ENCODE results near the gene SLC25A26.
A peak's percentile ranks its signal among the peaks of the same experiment; 100 is the strongest.

SLC25A26 gene

DNA sequence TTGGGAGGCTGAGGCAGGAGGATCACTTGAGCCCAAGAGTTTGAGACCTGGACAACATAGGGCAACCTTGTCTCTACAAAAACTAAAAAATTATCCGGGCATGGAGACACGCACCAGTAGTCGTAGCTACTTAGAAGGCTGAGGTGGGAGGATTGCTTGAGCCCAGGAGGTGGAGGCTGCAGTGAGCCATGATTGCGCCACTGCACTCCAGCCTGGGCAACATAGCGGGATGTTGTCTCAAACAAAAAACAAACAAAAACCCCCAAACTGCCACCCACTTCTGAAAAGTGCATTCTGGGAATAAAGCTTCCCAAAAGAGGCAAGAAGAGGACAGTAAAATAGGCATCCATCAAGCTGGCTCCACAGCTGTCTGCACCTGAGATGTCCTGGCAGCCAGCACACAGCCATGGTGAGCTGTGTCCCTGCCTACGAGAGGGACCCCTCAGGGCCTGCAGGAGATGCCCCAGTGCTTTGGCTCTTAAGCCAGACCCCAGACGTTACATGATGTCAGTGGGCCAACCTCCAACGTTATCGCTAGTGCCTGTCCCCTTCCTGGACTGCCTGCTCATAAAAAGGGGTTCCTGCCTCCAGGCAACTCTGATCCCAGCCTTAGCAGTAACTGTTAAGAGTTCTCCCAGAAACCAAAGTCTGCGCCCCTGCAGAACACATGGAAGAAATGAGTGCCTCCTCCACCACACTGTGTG, 178.9 kb downstream of the SLC25A26 start:
- no peak for DNase-seq

- DNase-seq = no peak
These were observed 179.8 kb downstream of the SLC25A26 start for GRCh38 chr3:66400411-66401156.

DNA sequence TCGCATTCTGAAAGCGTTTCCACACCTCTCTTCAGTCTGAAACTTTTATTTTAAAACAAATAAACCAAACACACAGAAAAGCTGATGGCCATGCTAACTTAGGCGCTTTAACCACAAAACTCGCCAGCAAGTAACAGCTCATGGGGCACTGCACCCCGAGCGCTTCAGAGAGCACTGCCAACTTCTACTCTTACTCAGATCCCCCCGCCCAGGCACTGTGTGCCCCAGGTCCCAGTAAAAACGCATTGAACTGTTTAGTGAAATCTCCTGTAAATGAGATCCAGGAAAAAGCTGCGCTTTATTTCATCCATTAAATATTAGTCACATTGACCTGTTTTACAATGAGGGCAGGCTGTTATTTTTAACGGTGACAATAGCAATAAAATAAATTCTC, 180.4 kb downstream of the SLC25A26 start:
- DNase-seq = no peak

- DNase-seq = no peak
These were observed 181.1 kb downstream of the SLC25A26 start for GRCh38 chr3:66401675-66402491.

DNA sequence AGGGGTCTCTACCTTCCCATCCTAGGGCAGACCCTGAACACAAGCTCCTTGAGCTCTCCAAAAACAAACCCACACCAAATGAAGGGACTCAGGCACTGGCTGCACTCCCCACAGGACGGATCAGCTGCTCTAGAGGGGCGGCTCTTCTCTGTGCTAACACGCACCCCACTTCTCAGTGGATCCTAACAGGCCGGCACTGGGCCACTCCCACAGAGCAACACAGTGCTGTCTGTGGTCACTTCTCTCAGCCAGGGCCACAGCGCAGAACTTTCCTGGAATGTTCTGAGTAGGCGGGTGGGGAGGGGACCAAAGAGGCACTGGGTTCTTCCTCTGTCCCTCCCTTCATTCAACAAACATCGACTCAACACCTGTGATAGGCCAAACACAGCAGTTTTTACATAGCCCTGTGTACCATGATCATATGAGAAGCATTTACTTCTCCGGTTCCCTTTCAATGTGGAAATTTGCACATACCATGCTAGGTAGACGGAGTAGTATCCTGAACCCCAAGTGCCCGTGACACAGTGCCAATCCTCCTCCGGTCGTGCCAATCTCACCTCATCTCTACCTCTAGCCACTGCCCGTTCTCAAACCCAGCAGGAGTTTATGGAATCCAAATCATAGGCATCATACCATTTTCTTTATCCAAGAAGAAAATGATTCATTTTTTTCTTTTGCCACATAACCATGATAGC, 181.9 kb downstream of the SLC25A26 start:
- no peak for DNase-seq

DNA sequence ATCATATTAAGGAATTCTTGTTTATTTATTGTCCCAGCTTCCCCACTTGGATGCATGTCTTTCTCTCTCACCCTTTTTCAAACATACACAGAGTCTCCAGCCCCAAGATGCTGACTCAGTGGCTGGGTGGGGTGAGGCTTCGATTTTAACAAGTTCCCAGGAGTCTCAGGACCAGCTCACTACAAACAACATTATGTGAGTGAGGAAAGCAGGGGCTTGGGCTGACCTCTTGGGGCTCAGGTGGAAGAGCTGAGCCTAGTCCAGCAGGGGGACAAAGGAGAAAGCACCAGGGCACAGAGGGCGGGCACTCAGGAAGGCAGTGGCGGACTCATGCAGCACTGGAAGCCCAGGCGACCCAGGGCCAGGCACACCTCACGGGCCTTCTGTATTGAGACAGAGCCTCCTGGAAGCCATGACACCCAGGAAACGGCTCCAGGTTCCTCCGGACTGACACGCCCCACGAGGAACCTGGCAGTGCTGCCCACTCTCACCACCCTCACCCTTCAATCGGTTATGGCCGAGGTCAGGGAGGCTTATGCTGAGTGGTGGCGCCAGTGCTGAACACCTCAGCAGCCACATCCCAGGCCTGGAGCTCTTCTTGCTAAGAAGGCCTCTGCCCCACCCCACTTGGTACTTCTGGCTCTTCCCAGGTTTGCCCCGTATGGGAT, 182.7 kb downstream of the SLC25A26 start:
- DNase-seq = no peak

- no peak for DNase-seq
These were observed 183.4 kb downstream of the SLC25A26 start for GRCh38 chr3:66404197-66404596.

DNA sequence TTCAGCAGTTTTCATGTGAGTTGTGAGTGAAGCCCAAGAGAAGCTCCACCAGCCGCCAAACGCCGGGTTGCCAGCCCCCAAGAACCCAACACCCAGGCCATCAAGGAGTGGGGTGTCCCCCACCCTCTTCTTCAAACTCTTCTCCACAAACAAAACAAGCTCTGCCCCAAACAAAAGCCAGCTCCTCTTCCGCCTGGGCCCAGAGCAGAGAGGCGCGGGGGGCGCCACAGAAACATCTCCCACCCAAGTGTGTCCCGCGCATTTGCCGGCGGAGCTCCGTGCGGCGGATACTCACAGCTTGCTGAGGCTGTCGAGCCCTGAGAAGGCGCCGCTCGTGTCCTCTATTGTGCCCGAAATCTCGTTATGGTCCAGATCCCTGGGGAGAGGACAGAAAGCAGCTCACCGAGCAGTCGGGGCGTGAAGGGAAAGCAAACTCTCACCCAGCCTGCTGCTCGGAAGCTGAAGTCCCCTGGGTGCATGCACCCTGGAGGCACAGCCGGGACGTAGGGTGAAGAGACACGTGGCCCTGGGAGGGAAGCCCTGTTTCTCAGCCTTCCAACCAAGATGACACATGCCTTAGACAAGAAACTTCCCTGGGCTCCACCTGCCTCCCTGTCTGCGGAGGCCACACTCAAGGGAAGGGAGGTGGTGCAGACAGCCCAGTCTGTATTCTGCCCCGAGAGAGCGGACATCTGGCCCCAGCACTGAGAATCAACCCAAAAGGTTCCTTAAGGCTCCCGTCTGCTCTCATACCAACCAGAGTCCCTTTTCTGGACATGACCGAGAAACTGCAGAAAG, 184.3 kb downstream of the SLC25A26 start:
- DNase-seq = no peak

DNA sequence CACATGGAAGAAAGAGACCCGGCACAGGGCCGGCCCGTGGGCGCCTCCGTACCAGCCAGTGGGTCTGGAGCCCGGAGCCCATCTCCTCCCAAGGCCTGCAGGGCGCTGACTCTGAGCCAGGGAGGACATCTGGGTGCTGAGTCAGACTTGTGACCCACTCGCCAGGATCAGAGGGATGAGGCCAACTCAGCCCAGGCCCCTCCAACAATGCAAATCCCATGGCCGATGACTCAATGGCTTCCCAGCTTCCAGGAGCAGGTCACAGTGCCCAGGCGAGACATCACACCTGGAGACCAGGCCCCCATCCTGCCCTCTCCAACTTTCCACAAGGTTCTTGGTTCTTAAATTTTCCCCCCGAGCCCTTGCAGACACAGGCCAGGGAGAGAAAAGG, 184.9 kb downstream of the SLC25A26 start:
- no peak for DNase-seq

DNA sequence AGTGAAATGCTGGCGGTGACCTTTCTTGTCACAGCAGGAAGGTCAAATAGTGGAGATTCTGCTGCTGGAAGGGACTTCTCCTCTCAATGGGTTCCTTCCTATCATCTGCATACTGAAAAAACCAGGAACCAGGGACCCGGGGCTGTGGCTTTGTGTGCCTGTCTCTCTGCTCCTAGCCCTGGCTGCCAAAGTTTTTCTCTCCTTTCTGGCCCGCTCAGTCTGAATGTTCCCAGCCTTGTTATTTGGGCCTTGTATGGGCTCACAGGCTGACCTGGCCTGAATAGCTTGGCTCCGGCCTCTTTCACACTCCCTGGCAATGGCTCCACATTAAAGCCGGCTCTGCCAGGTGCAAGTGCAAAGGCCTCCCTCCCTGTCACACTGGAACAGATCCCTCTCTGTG, 185.4 kb downstream of the SLC25A26 start:
- DNase-seq = no peak

DNA sequence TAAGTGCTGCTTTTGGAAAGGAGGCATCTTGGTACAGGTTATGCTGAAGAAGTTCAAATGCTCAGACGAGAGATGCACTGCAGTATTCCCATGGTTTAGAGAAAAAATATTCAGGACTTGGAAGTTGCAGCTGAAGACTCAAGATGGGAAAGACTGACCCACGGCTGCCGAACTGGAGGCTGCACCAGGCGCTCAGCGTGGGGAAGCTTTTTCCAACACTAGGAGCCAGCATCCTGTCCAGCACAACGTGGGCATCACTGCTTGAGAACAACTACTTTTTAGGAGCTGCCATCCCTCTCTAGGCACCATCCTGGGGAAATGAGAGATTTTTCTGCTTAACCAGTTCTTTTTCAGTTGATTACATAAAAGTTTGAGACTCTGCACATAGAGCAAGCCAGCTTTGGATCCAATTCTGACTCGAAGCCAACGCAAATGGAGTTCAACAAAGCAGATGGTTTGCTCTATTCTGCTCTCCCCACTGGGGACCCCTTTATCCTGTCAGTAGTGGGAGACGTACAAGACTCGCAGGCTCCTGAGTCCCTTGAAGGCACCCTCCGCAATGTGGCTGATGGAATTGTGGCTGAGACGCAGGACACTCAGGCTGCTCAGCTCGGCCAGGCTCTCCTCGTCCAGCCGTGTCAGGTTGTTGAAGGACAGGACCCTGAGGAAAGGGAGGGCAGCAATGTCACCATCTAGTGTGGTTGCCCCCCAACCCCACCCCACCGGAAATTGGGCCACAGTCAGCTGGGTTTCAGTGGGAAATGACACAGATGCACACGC, 186.2 kb downstream of the SLC25A26 start:
- no peak for DNase-seq

DNA sequence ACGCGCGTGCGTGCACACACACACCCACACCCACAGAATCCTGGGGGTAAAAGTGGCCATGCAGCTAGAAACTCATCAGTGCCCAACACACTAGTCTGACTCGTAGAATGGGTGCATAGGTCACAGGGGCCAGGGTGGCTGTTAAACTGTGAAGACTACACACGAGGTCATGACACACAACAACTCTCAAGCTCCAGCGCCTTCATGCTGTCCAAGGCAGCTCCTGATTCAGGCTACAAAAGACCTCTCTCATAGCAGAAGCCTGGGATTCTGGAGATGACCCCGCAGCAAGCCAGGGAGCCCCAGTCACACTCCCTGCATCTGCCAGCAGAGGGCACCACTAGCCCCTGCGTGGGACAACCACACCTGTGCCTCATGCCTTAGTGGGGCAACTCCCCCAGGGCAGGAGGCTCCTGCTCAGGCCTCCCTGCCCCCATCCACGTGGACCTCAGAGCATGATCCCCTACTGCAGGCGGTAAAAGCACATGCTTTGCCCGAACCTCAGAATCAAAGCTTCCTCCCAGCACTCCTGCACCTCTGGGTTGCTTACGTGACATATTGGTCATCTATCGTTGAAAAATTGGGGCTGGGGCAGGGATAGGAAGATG, 186.9 kb downstream of the SLC25A26 start:
- peak; percentile 38 to 41 for DNase-seq

- DNase-seq = no peak
These were observed 189.3 kb downstream of the SLC25A26 start for GRCh38 chr3:66409771-66410754.

GRCh38 chr3:66410976-66411375, 190.2 kb downstream of the SLC25A26 start:
- DNase-seq = no peak

DNA sequence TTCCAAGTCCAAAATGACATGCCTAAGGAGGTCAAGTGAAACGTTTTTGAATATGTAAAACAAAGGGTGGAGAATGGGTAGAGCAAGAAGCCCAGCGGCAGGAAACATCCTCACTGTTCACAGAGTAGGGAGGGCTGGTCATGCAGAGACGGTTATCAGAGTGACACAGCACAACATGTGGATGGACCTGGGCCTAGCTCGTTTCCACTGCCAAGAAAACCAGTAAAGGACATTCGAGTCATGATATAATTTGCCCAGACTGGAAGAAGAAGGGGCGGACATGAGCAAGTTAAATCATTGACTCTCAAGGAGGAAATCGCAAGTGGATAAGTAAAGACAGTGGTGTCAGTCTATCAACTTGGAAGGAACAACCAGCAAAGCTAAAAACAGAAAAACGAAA, 190.7 kb downstream of the SLC25A26 start:
- no peak for DNase-seq

DNA sequence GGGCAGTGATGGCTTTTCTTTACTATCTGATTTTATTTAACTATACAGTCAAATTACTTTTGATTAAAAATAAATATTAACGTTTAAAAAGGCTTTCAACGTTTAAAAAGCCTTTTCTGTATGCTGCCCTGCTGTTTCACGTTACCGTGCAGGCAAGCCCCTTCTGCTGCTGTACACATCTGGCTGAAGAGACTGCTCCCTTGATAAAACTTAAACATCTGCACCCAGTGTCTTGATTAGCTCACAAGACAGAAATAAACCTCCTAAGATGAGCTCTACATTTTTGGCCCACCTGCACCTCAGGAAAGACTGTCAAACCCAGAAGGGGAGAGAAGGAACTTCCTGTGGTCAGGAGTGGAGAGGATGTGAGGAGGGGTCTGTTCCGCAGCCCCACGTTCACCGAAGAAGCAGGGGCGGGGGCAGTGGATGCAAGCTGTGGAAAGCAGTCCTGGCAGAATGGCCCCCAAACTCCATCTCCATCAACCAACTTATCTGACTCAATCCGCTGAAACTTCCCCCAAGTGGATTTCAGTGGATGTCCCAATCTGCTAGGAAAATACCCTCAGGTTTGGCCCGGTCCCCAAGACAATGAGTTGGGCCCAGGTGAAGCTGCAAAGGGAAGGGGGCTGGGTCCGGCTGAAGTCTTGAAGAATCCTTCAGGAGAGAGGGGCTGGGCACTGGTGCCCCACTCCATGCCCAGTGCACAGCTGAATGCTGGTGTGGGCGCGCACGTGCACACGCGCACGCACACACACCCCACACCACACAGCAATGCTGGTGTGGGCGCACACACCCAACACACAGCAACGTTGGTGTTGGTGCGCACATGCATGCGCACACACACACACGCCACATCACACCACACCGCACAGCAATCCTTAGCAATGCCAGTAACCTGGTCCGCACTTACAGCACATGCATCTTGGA, 191.4 kb downstream of the SLC25A26 start:
- no peak for DNase-seq

- DNase-seq = no peak
These were observed 192.4 kb downstream of the SLC25A26 start for GRCh38 chr3:66413151-66413751.

DNA sequence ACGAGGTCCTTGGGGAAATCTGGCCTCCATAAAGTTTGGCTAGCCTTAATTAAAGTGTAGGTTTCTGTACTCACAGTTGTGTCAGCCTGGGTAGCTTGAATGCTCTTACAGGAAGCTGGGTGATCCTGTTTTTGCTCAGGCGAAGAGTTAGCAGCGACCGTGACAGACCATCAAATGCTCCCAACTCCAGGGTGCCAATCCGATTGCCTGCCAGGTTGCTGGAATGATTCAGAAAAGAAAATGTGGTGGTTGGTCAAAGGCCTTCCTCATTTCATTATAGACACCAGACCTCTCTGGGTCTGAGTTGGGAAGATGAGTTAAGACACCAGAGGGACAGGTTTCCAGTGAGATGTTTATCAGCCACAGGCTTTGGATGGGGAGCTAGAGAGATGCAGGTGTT, 194.0 kb downstream of the SLC25A26 start:
- DNase-seq = no peak
